HG02678 (cell line): Measurements from ENCODE around the gene B4GALT6.
"Not testable (repeated sequence)": the region's sequence is repeated elsewhere in the genome, so short reads cannot be mapped to it uniquely, and the experiment has no call there.

Experiments
- ATAC-seq: cut with Tn5 transposase; IDR thresholded peaks from one replicate; pipeline ENCODE4 v1.9.1; 2021; ENCODE audit warnings: mild to moderate bottlenecking, moderate library complexity; ENCODE audit not compliant: unreplicated experiment

The B4GALT6 gene

DNA sequence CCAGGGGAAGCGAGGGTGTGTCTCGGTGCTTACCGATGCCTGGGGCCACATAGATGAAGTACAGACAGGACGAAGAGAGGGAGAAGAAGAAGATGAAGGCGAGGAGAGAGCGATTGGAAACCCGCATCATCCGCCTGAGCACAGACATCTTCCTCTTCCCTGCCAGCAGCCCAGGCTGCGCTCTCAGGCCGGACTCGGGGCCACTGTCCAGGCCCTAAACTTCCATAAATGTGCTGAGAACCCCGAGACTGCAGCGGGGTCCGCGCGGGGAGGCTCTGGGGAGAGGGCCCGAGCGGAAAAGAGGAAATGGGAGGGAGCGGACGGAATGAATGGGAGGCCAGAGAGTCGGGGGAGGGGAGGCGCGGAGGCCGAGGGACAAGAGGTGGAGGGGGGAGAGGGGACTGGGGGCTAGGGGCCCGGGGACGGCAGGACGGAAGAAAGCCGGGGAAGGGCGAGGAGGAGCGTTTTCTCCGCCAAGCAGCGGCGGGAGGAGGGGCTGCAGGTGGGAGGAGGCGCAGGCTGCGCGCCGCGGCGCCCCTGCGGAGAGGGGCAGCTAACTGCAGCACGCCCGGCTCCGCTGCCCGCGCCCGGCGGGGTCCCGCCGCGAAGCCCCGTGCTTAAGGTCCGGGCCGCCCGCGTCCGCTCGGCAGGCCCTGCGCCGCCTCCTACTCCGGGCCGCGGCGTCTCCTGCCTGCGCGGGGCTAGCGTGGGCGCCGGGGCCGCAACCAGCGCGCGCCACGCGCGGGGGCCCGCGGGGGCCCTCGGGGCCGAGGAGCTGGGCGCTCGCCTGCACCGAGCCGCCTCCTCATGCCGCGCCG, at the start of gene B4GALT6:
Gene B4GALT6 (minus strand): TSS at position 303 of the 818 bp plus-strand sequence. CDS start 155 bp downstream, at position 148.
- ATAC-seq = peak; percentile 39

GRCh38 chr18:31731628-31732027, 47.2 kb upstream of the B4GALT6 start:
- ATAC-seq = no peak

DNA sequence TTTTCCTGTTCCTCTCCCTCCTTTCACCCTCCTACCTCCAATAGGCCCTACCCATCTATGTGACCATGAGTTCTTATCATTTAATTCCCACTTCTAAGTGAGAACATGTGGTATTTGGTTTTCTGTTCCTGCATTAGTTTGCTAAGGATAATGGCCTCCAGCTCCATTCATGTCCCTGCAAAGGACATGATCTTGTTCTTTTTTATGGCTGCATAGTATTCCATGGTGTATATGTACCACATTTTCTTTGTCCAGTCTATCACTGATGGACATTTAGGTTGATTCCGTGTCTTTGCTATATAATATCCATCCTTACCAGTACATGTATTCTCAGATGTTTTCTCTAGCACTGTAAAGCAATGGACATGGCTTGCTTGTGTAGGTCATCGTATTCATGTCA, 44.8 kb upstream of the B4GALT6 start:
- not testable (repeated sequence) for ATAC-seq

DNA sequence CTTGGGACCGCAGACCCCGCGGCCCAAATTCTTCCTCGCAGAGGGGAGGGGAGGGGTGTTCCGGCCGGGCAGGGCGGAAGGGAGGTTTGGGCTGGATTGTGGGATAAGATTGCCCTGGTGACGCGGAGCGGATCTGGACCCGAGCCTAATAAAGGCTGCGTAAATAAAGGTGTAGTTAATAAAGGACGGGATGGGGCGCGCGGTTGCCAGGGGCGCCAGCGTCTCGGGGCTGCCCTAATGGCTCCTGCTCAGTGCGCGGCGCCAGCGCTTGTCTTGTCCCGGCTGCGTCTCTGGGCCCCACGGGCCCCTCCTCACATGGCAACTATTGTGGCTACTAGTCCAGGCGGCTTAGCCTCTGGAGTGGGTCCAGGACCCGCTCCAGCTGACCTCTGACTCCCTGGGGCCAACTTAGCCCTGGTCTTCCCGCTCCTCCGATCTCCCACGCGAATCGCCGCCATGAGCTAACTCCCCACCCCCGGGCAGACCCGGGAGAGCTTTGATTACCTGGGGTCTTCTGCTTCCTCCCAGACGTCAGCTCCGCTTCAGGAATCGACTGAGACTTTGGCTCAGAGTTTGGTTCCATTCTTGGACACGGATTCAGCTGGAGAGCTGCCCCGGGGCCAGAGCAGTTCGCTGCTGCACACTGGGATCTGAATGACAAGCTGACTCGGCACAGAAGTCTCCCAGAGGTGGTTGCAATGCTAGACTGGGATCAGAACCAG, 39.8 kb upstream of the B4GALT6 start:
- no peak for ATAC-seq

GRCh38 chr18:31723639-31723989, 39.2 kb upstream of the B4GALT6 start:
- no peak for ATAC-seq

- peak; percentile 99 for ATAC-seq
These were observed 38.1 kb upstream of the B4GALT6 start for GRCh38 chr18:31722369-31722957.

- ATAC-seq = no peak
These were observed 37.2 kb upstream of the B4GALT6 start for GRCh38 chr18:31721601-31722000.

- ATAC-seq = no peak
These were observed 36.5 kb upstream of the B4GALT6 start for GRCh38 chr18:31720867-31721266.

DNA sequence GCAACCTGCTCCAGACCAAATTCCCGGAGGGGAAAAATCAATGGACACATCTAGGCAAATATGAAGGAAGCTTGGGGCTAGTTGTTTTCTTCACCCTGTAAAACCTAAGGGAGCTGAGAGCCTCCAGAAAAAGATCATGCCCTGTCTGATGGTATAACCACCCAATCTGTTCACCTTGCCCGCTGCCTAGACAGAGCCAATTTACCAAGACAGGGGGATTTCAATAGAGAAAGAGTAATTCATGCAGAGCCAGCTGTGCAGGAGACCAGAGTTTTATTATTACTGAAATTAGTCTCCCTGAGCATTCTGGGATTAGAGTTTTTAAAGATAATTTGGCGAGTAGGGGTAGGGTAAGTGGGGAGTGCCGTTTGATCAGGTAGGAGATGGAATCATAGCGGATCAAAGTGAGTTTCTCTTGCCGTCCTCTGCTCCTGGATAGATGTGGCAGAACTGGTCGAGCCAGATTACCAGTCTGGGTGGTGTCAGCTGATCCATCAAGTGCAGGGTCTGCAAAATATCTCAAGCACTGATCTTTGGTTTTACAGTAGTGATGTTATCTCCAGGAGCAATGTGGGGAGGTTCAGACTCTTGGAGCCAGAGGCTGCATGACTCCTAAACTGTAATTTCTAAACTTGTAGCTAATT, 35.1 kb upstream of the B4GALT6 start:
- no peak for ATAC-seq

- no peak for ATAC-seq
These were observed 34.0 kb upstream of the B4GALT6 start for GRCh38 chr18:31718386-31718785.

GRCh38 chr18:31716362-31716761, 32.0 kb upstream of the B4GALT6 start:
- ATAC-seq = no peak

DNA sequence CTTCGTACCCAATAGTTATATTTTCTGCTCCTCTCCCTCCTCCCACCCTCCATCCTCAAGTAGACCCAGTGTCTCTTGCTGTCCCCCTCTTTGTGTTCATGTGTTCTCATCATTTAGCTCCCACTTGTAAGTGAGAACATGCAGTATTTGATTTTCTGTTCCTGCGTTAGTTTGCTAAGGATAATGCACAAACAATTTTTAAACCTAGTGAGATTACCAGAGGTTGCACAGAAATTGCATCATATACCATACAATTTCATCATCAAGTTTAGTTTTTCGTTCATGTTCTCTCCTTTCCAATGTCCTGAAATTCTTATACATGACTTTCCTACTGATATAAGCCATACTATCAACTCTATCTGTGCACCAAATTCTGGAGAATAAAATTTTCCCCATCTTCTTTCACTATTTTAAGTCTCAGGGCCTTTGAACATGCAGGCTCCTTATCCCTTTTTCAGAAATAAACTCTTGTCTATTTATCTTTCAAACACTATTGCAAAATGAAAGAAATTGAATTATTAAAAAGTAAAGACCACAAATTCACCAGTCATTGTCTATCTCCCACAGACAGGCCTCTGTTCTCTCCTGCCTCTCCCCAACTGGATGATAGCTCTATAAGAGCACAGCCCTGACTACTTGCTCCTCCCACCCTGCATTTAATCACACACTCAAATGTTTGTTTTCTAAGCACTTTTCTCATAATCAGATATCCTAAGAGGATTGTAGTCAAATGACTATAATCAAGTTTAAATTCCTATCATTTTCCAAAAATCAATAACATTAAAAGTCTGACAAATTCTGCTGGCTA, 27.2 kb upstream of the B4GALT6 start:
- ATAC-seq = no peak

- ATAC-seq = no peak
These were observed 26.4 kb upstream of the B4GALT6 start for GRCh38 chr18:31710826-31711225.

DNA sequence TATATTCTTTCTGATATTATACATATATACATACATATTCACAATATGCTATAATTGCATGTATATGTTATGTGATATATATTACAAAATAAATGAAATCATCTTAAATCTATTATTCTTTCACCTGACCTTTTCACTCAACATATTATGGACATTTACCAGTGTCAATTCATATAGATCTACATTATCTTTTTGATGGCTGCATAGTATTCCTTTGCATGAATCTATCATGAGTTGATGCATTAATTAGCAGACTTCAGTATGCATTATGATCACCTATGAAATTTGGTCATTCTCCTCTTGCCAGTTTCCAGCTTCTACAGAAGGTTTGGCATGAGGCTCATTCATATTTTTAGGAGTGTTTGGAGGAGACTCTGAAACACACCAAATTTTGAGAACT, 23.4 kb upstream of the B4GALT6 start:
- no peak for ATAC-seq

GRCh38 chr18:31702449-31702848, 18.1 kb upstream of the B4GALT6 start:
- ATAC-seq = no peak

DNA sequence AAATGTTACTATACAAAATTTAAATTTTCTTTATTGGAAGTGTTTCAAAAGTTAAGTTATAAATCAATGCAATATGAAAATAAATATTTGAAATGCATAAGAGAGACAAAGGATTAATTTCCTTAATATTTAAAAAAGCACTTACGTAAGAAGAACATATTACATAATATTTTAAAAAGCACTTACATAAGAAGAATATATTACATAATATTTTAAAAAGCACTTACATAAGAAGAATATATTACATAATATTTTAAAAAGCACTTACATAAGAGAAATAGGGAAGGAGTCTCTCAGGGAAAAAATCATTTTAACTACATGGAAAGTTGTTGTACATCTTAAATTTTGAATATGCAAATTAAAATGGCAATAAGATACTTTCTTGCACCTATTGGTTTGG, 17.4 kb upstream of the B4GALT6 start:
- ATAC-seq = no peak

GRCh38 chr18:31700990-31701389, 16.6 kb upstream of the B4GALT6 start:
- ATAC-seq = no peak

DNA sequence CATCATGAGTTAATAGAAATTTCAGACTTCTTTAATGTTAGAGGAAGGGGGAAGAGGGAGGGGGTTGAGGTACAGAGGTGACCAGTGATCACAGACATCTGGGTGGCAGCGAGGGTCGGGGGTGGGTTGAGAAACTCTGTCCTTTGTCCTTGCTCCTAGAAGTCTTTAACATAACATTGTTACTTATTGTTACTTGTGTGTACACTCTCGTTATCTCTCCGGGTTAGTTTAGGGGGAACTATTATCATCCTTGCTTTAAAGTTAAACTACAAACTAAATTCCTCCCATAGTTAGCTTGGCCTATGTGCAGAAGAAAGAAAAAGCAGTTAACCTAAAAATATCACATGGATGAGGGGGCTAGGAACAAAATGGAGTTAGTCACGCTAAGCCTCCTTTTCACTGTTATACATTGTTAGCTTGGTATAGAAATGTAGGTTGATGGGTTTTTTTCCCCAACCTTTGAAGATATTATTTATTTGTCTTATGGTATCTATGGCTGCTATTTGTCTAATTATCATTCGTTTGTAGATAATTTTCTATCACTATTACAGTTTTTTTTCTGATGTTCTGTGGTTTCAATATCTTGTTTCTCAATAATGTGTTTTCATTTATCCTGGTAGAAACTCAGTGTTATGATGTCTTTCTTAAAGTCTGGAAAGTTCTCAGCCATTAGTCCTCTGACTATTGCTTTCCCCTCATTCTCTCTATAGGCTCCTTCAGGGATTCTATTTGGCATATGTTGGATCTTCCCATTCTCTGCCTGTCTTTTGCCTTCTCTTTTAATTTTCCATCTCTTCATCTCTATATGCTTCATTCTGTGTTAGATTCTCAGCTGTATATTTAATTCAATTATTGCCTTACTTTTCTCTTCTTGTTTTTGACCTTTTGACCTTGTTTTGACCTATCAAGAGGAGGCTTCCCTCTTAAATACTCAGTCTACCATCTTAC, 13.2 kb upstream of the B4GALT6 start:
- no peak for ATAC-seq

- no peak for ATAC-seq
These were observed 11.6 kb upstream of the B4GALT6 start for GRCh38 chr18:31695989-31696388.

- no peak for ATAC-seq
These were observed 9.9 kb upstream of the B4GALT6 start for GRCh38 chr18:31694297-31694696.
